ENCODE measurements around the gene INPPL1.

Gene INPPL1

GRCh38 chr11:72233773-72234513 lies 9.4 kb downstream of the INPPL1 start:
- no peak for DNase-seq

- no peak for DNase-seq
These were observed 9.9 kb downstream of the INPPL1 start for GRCh38 chr11:72234514-72234830.

- DNase-seq = no peak
These were observed 10.4 kb downstream of the INPPL1 start for GRCh38 chr11:72234920-72235319.

GRCh38 chr11:72235351-72236057 lies 10.9 kb downstream of the INPPL1 start:
- no peak for DNase-seq

- no peak for DNase-seq
These were observed 11.6 kb downstream of the INPPL1 start for GRCh38 chr11:72236083-72236697.

GRCh38 chr11:72236774-72237111 lies 12.2 kb downstream of the INPPL1 start:
- DNase-seq = no peak

- DNase-seq = no peak
These were observed 12.8 kb downstream of the INPPL1 start for GRCh38 chr11:72237112-72237931.

GRCh38 chr11:72238040-72238450 lies 13.5 kb downstream of the INPPL1 start:
- peak; percentile 60 for DNase-seq

GRCh38 chr11:72238492-72239312 lies 14.1 kb downstream of the INPPL1 start:
- no peak for DNase-seq

GRCh38 chr11:72239313-72239848 lies 14.8 kb downstream of the INPPL1 start:
- peak; percentile 78 for DNase-seq

GRCh38 chr11:72239849-72240460 lies 15.4 kb downstream of the INPPL1 start:
- DNase-seq = no peak

- DNase-seq = no peak
These were observed 16.1 kb downstream of the INPPL1 start for GRCh38 chr11:72240461-72241290.

- no peak for DNase-seq
These were observed 16.8 kb downstream of the INPPL1 start for GRCh38 chr11:72241291-72241781.

- no peak for DNase-seq
These were observed 17.6 kb downstream of the INPPL1 start for GRCh38 chr11:72242141-72242540.

GRCh38 chr11:72243173-72244059 lies 18.8 kb downstream of the INPPL1 start:
- no peak for DNase-seq

- DNase-seq = no peak
These were observed 19.4 kb downstream of the INPPL1 start, which contains the start of gene PHOX2A for GRCh38 chr11:72244060-72244360. Gene PHOX2A, minus strand, starts transcription at chr11:72244176. Its CDS starts 172 bp downstream, at chr11:72244004.

- no peak for DNase-seq
These were observed 20.0 kb downstream of the INPPL1 start for GRCh38 chr11:72244361-72245262.

GRCh38 chr11:72245263-72245816 lies 20.8 kb downstream of the INPPL1 start:
- DNase-seq = no peak
